Measurements from ENCODE around the gene SPC24.
"Not testable (repeated sequence)": the region's sequence is repeated elsewhere in the genome, so short reads cannot be mapped to it uniquely, and the experiment has no call there.

SPC24 gene

GRCh38 chr19:11191273-11191755 is 35.7 kb upstream of the SPC24 start:
- peak in 1 of 2 experiments; percentile 13 for DNase-seq

DNA sequence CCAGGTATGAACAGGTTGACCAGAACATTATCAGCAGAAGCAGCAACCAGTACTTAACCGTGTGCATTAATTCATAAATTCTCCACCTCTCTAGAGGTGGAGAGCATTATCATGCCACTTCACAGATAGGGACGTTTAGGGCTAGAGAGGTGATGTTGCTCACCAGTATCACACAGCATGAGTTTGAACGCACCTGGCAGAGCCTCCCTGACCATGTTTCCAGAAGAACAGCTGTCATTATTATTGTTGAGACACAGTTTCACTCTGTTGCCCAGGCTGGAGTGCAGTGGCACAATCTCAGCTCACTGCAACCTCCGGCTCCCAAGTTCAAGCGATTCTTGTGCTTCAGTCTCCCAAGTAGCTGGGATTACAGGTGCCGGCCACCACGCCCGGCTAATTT is 34.9 kb upstream of the SPC24 start:
- DNase-seq: no peak

DNA sequence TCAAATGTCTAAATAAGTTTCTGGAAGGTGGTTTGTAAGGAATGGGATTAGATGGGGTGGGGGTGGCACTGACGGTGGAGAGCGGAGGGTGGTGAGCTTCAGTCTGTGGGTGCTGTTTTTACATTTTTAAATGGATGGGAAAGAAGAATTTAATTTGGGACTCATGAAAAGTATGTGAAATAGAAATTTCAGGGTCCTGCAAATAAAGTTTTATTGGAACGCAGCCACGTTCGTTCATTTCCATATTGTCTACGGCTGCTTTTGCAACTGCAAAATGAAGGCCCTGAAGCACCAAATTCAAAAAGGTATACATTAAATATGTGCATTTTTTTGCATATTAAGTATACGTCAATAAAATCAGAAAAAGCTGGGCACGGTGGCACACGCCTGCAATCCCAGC is 31.9 kb upstream of the SPC24 start:
- no peak for DNase-seq

- DNase-seq: no peak
Observed at GRCh38 chr19:11182994-11183393, 27.4 kb upstream of the SPC24 start.

- no peak for DNase-seq
Observed at GRCh38 chr19:11181488-11181887, 25.9 kb upstream of the SPC24 start.

DNA sequence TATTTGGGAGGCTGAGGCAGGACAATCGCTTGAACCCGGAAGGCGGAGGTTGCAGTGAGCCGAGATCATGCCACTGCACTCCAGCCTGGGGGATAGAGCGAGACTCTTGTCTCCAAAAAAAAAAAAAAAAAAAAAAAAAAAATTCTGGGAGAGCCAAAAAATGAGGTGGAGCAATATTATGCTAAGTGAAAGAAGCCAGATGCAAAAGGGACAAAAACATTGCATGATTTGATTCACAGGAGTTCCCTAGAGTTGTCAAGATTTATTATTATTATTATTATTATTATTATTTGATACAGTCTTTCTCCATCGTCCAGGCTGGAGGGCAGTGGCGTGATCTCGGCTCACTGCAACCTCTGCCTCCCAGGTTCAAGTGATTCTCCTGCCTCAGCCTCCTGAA is 25.4 kb upstream of the SPC24 start:
- not testable (repeated sequence) for DNase-seq

GRCh38 chr19:11180346-11180745 is 24.8 kb upstream of the SPC24 start:
- DNase-seq: no peak

GRCh38 chr19:11179716-11180297 is 24.2 kb upstream of the SPC24 start:
- DNase-seq: no peak

DNA sequence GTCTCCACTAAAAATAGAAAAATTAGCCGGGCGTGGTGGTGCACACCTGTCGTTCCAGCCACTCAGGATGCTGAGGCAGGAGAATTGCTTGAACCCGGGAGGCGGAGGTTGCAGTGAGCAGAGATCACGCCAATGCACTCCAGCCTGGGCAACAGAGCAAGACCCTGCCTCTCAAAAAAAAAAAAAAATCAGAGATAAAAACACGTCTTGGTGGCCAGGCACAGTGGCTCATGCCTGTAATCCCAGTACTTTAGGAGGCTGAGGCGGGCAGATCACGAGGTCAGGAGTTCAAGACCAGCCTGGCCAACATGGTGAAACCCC is 23.5 kb upstream of the SPC24 start:
- not testable (repeated sequence) for DNase-seq

DNA sequence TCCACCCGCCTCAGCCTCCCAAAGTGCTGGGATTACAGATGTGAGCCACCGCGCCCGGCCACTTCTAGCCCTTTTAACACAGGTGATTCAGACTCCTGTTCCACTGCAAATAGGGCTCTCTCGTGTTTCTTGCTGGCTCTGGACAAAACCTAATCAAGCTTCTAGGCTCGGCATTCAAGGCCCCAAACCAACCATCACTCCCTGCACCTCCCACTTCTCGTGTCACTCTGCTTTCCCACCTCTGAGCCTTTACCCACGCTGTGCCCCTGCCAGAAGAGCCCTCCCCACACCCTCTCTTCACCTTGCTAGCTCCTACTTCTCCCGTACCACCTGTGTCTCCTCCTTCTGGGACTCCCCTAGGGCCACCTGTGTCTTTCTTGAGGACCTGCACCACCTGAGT is 22.0 kb upstream of the SPC24 start:
- DNase-seq: no peak

- DNase-seq: no peak
Observed at GRCh38 chr19:11176466-11177193, 21.0 kb upstream of the SPC24 start.

DNA sequence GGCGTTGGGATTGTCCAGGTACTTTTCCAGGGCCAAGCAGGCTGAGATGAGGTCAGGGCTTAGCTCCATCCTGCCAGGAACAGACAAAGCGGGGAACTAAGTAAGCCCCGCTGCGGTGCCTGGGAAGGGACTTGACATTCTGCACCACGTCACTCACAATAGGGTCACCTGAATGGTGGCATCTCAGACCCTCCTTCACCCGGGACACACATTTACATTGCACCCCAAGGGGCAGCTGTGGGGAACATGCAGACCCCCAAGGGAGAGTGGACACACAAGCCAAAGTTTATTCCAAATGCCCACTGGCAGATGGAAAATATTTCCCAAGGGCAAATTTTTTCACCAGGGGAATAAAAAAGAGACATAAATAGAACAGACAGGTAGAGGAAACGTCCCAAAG is 20.3 kb upstream of the SPC24 start:
- no peak for DNase-seq

- DNase-seq: no peak
Observed at GRCh38 chr19:11174336-11174735, 18.8 kb upstream of the SPC24 start.

DNA sequence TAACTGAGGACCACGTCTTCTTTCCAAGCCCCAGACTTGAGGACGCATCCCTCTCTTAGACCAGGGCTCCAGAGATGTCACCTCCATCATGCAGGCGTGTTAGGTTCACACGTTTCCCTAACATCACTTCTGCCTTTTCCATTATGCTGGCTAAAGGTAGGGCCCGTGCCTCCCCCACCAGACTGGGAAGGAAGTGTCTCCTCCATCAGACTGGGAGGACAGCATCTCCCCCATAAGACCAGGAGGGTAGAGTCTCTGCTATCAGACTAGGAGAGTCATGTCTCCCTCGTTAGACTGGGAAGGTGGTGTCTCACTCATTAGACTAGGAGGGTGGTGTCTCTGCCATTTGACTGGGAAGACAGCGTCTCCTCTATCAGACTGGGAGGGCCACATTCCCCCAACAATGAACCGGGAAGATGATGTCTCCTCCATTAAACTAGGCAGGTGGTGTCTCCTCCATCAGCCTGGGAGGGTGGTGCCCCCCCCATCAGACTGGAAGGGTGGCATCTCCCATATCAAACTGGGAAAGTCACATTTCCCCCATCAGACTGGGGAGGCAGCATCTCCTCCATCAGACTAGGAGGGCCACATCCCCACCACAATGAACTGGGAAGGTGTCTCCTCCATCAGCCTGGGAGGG is 18.1 kb upstream of the SPC24 start:
- DNase-seq: no peak

GRCh38 chr19:11172576-11172975 is 17.0 kb upstream of the SPC24 start:
- DNase-seq: no peak

- no peak for DNase-seq
Observed at GRCh38 chr19:11171144-11171543, 15.6 kb upstream of the SPC24 start.

DNA sequence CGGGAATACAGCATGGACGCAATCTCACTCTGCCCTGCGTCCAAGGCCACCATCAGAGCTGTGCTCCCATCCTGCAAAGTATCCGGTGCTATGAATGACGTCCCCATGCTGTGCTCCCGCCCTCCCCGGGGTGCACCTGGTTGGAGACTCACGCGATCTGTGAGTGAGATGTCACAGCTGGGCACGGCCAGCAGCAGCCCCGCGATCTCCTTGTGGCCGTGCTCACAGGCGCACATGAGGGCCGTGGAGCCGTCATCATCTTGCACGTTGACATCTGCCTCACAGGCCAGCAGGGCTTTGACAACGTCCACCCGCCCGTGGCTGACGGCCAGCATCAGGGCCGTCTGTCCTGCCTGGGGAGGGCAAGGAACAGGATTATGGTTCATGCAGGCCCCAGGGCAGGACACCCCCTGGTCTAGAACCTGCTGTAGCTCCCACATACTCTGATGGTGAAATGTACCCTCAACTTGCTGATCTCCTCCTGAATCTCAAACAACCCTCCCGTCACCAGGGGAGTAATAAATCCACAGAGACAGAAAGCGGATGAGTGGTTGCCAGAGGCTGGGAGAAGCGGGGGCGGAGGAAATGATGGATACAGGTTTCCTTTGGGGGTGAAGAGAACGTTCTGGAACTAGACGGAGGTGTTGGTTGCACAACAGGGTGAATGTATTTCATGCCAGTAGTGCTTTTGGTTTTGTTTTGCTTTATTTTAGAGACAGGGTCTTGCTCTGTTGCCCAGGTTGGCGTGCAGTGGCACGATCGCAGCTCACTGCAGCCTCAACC is 14.5 kb upstream of the SPC24 start:
- no peak for DNase-seq

GRCh38 chr19:11168568-11168967 is 13.0 kb upstream of the SPC24 start:
- no peak for DNase-seq

DNA sequence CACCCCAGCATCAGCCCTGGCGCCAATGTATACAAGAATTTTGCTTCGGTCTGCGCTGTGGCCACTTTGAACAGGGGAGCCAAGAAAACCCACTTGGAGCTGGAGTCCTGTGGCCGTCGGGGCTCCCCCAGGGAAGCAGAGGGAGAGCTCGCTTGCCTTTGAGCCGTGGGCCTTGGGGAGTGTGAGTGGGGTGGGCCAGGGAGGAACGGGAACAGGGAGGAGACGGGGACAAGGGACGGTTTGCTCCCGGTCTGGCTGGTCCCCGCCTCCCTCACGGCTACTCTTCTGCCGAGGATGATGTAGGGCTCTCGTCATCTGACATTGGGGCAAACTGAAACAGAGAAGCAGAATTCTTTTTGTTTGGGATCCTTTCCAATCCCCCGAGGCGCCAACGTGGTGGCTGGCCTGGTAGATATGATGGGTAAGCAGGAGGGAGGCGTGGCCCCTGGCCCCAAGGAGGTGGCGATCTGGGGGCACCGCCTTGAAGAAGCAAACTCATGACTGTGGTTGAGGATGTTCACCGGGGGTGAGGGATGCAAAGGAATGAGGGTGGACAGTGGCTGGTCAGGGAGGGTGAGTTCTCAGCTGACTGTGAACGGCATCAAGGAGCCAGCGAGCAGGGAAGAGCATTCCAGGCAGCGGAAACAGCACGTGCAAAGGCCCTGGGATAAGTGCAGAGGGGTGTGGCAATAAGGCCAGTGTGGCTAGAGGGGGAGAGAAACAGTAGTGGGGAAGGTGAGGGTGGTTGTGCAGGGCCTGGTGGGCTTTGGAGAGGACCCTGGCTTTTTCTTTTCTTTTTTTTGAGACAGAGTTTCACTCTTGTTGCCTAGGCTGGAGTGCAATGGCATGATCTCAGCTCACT is 10.9 kb upstream of the SPC24 start:
- DNase-seq: no peak

DNA sequence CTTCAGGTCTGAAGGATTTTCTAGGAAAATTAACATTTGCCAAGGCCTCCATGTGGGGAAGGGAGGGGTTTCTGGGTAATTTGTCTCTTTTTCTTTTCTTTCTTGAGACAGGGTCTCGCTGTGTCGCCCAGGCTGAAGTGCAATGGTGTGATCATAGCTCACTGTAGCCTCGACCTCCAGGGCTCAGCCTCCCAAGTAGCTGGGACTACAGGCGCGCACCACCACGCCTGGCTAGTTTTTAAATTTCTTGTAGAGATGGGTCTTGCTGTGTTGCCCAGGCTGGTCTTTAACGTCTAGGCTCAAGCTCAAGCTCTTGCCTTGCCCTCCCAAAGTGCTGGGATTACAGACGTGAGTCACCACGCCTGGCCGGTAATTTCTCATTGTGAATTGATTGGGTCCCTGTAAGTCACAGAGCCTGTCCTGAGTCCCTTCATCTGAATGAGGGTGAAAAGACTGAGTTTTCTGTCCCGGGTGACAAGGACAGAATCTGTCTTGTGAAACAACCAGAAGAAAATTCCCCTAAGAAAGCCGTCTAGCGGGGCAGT is 10.0 kb upstream of the SPC24 start:
- DNase-seq: no peak

DNA sequence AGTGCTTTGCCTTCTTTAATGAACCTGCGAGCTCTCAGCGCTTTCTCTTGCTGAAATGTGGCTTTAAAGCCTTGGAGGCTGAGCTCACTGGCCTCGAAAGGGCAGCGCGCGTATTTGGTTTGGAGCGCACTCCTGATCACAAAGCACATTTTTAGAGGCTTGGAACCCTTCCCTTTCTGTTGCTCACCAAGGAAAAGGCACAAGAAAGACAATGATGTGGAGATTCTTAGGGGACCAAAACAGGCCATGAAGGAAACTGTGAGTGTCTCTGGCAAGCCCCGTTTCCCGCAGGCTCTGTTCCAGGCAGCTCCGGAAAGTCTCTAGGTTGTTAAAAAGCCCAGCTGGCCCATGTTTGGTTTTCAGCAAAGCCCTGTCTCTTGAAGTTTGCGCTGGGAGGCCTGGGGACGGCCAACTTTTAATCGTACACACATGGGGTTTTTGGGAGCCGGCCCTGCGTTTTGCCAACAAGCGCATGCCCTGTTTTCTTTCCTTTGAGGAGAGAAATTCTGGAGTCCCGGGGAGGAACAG is 9.4 kb upstream of the SPC24 start:
- no peak for DNase-seq

- DNase-seq: no peak
Observed at GRCh38 chr19:11164296-11164695, 8.7 kb upstream of the SPC24 start.
